Non-pigmented ciliary epithelial cell (primary cell): ENCODE measurements around the gene PELI2.

Source experiments
- DNase-seq: peaks from one replicate; pipeline ENCODE4 v3.0.0-alpha.2; 2010; ENCODE audit warnings: low read depth

PELI2 gene

GRCh38 chr14:56349960-56350359 lies 231.7 kb downstream of the PELI2 start:
- no peak for DNase-seq
